GM19438 (cell line): ENCODE results near the gene SPAG6.
"Not testable (repeated sequence)": the region's sequence is repeated elsewhere in the genome, so short reads cannot be mapped to it uniquely, and the experiment has no call there.

Source experiments
- ATAC-seq: cut with Tn5 transposase; IDR thresholded peaks from one replicate; pipeline ENCODE4 v1.9.1; 2021; ENCODE audit warnings: low read depth; ENCODE audit not compliant: unreplicated experiment

SPAG6 gene

GRCh38 chr10:22345301-22346095 is at the start of gene SPAG6:
TSS of gene SPAG6 (plus strand) at chr10:22345496. CDS start at chr10:22345612, 116 bp downstream.
- ATAC-seq = no peak

- ATAC-seq = no peak
Measured at GRCh38 chr10:22301193-22301592, 44.1 kb upstream of the SPAG6 start.

- ATAC-seq = no peak
Measured at GRCh38 chr10:22303461-22303860, 41.8 kb upstream of the SPAG6 start.

GRCh38 chr10:22305721-22306120 is 39.6 kb upstream of the SPAG6 start:
- no peak for ATAC-seq

- ATAC-seq = no peak
Measured at GRCh38 chr10:22308390-22308789, 36.9 kb upstream of the SPAG6 start.

GRCh38 chr10:22309180-22310000 is 35.9 kb upstream of the SPAG6 start:
- no peak for ATAC-seq

GRCh38 chr10:22310012-22310411 is 35.3 kb upstream of the SPAG6 start:
- not testable (repeated sequence) for ATAC-seq

- ATAC-seq = no peak
Measured at GRCh38 chr10:22310928-22311327, 34.4 kb upstream of the SPAG6 start.

- no peak for ATAC-seq
Measured at GRCh38 chr10:22314852-22315251, 30.4 kb upstream of the SPAG6 start.

- peak; percentile 16 for ATAC-seq
Measured at GRCh38 chr10:22315455-22316285, 29.6 kb upstream of the SPAG6 start.

GRCh38 chr10:22316286-22317075 is 28.8 kb upstream of the SPAG6 start, which contains the start of gene COMMD3:
TSS of gene COMMD3 (plus strand) at chr10:22316388. CDS start at chr10:22316418, 30 bp downstream.
- ATAC-seq = peak; percentile 63

GRCh38 chr10:22317076-22317370 is 28.3 kb upstream of the SPAG6 start:
- ATAC-seq = peak; percentile 21

- ATAC-seq = no peak
Measured at GRCh38 chr10:22317771-22318565, 27.3 kb upstream of the SPAG6 start.

- ATAC-seq = no peak
Measured at GRCh38 chr10:22318772-22319171, 26.5 kb upstream of the SPAG6 start.

- ATAC-seq = no peak
Measured at GRCh38 chr10:22319547-22319979, 25.7 kb upstream of the SPAG6 start.

GRCh38 chr10:22319980-22320558 is 25.2 kb upstream of the SPAG6 start:
- ATAC-seq = no peak

GRCh38 chr10:22320591-22321155 is 24.6 kb upstream of the SPAG6 start, which contains the start of gene BMI1:
TSS of gene BMI1 (plus strand) at chr10:22321099. CDS start at chr10:22326450, 5,351 bp downstream.
- no peak for ATAC-seq

GRCh38 chr10:22321156-22321923 is 24.0 kb upstream of the SPAG6 start:
- ATAC-seq = peak; percentile 21
